Activated T-cell treated with anti-CD3 and anti-CD28 coated beads for 24 hours (primary cell): ENCODE results near the gene TAMALIN.

Experiments
- DNase-seq: peaks from one replicate; pipeline ENCODE4 v3.0.0-alpha.2; 2020; ENCODE audit warnings: low read depth

Gene TAMALIN

GRCh38 chr12:52037248-52037861, 30.6 kb downstream of the TAMALIN start:
- DNase-seq: no peak

DNA sequence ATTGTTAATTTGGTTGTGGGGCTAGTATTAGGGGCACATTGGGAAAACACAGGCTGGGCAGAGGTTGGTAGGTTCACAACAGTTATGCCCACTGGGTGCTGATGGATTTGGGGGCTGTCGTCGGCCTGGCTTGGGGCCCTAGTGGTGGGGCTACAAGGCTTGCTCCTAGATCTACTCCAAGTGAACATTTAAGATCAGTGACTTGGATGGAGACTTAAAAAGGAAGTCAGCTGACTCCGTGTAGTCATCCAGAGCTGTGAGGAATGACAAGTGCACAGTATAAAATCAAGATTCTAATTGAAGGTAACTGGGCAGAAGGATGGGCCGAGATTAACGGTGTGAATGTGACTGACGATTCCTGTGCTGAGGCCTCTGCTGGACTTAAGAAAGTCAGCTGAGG, 31.7 kb downstream of the TAMALIN start:
- no peak for DNase-seq

DNA sequence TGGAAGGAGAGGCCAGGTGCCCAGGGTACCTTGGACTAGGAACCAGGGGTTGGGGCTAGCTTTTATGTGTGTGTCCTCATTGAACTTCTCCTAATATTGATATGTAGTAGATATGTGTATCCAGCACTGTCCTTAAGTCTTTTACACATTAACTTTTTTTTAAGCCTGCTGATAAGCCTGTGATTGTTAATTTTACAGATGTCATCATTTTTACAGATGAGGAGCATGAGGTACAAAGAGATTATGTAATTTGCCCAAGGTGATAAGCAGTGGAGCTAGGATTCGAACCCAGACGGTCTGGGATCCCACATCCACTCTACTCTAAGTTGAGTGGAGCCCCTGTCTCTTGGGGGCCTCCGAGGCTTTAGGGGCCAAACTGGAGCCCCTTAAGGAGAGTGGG, 34.3 kb downstream of the TAMALIN start:
- DNase-seq: no peak

- no peak for DNase-seq
These were observed 35.0 kb downstream of the TAMALIN start for GRCh38 chr12:52041695-52042123.

DNA sequence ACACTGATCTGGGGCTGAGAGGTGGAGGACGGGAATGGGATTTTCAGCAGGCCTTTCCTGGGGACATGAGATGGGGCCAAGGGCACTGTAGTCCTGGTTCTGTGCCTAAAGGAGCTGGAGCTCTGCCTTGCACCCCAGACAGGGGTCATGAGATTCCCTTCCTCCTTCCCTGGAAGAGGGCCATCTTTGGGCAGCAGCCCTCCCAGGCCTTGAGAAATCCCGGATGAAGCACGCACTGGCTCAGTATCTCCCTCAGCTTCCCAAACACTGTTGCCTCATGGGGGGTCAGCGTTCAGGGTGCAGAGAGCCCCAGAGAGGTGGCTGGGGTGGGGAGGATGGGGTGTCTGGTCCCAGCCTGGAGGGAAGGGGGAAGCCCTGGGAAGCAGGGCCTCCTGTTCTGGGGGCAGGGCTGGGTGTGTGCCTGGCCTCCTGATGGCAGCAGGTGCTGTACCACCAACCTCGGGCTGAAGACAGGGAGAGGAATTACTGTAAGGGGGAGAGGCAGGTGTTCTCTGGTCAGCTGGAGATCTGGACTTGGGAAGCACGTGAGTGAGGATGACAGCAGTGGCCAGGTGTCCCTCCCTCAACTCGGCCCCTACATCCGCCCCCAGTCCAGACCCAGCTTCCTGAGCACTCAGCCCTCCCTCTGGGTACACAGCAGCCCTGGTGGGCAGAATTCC, 36.1 kb downstream of the TAMALIN start:
- no peak for DNase-seq

DNA sequence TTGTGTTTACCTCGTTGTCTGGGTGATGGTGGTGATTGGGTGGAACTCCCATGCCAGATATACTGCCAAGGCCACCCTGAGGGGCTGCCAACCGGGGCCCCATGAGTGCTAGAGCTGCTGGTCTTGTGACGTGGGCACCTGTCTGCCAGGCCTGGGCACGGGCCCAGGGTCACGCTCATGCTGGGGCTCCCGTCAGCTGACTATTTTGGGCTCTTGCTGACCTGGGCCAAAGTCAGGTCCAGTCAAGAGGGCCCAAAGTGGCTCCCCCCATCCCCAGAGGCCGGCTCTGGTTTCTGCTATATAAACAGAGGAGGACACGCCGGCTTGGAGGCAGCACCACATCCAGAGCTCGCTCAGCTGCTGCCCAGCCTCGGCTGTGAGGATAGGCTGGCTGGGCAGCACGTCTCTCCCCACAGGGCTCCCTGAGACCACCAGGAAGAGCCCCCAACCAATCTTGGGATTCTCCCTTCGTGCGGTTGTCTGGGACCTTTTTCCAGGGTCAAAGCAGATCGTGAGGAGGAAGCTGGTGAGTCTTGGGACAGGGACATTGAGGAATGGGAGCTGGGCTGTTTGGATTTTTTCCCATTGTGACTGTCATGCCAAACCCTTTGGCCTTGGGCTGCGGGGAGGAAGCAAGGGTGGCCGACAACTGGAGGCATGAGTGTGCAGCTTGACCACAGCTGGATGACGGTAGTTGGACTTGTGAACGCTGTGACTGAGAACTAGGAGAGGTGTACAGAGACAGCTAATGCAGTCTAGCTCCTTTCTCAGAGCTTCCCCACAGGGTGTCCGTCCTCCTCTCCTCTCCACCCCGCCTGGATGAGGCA, 36.9 kb downstream of the TAMALIN start:
- no peak for DNase-seq

DNA sequence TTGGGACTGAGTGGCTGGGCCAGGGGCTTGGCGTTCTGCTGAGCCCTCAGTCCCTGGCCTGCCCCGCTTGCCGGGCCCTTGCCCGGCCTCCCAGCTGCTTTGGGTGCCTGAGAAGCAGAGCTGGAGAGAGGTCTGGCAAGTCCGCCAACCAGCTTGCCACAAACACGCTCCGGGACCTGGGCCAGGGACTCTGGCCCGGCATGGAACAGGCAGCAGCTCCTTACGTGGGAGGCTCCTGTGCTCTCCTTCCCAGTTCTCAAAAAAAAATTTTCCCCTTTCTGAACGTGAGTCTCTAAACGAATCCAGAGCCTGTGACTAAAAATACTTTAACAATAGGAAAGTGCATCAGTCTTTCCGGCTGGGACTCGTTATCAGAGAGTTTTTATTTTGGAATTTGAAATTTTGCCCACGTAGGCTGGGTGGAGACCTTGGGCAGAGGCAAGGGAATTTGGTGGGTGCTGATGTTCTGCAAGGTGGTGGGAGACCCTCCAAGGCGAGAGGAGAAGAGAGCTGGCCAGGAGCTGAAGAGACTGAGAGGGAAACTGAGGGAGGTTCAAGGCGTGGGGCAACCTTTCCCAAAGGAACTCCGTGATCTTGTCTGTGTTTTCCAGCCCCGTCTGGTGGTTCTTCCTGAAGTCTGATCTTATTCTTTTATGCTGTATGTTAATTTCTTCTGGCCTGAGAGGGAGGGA, 37.7 kb downstream of the TAMALIN start:
- no peak for DNase-seq

GRCh38 chr12:52045794-52046199, 39.1 kb downstream of the TAMALIN start:
- DNase-seq: no peak

DNA sequence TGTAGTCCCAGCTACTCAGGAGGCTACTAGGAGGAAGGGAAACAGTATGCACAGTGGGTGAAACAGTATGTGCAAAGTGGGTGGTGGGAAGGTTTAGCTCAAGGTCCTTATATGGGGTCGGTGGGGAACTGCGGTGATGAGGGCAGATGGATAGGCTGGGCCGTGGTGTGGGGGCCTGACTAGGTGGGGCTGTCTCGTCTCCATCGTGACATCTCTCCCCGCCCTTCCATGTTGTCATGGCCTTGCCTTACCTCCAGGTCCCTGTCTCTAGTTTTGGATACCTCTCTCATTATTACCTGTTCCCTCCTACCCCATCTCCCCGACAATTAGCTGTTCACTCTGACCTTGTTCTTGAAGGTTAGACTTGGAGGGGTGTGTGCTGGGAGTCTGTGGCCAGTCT, 40.1 kb downstream of the TAMALIN start:
- DNase-seq: no peak

GRCh38 chr12:52049286-52049685, 42.5 kb downstream of the TAMALIN start:
- no peak for DNase-seq

DNA sequence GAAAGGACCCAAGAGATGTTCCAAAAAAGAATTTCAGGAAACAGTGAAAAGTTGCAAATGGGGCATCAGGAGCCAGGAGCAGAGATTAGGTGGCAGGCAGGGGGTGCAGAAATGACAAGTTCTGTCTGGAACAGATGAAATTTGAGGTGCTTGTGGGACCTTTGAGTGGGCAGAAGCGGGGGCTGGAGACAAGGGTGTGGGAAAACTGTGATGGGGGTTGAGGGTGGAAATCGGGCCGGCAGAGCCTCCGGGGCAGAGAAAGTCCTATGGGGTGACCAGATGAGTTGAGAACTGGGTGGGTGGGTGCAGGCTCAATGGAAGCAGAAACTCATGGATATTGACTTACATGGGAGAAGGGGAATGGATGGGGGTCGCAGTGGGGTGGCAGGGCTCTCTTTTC, 42.9 kb downstream of the TAMALIN start:
- DNase-seq: no peak

DNA sequence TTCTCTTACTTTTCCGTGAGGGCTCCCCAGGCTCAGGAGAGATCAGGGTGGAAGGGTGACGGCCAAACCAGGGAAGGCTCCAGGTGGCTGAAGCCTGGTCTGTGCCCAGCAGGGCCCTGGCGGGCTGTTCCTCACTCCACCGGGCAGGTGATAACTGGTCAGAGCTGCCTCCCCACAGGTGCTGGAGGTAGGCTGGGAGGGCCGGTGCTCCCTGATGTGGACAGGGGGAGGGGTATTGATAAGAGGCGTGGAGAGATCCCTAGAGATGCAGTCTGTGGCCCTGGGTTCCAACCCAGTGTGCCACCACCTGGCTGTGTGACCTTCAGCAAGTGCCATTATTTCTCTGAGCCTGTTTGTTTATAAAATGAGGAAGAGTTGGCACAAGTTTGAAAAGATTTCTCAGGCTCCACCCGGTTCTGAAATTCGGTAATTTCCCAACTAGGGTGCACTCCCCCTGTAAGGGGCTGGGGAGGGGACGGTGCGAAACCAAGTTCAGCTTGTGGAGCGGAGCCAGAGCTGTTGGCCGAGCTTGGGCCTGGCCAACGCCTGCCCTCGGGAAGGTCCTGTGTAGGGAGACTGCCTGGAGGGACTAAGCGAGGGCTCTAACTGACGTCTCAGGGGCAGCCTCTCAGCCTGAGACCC, 43.5 kb downstream of the TAMALIN start:
- no peak for DNase-seq

DNA sequence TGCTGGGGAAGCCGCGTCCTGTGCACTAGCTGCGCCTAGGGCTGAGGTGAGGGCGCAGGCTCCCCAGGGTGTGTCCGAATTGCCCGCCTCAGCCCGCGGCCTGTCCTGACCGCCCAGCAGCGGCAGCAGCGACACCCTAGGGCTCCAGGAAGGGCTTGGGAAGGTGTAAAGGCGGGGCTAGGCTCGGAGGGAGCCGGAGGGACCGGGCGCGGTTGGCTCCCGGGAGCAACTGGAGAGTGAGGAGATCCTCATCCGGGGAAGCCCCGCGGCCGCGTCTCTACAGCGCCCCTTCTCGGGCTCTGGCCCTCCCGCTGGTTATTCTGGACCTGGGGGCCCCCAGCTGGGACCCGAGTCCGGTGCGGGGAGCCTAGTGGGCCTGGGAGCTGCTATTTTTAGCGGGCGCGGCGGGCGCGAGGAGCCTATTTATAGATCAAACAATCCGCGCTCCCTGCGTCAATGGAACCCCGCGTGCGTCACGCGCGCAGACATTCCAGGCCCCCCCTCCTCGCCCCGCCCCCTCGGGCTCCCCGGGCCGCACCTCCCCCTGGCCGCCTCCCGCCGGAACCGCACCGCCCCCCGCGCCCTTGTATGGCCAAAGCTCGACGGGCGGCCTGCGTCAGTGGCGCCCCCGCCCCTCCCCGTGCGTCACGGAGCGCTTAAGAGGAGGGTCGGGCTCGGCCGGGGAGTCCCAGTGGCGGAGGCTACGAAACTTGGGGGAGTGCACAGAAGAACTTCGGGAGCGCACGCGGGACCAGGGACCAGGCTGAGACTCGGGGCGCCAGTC, 44.2 kb downstream of the TAMALIN start, which contains the start of gene NR4A1:
TSS of gene NR4A1 (plus strand) at position 685 of the 784 bp plus-strand sequence. CDS start 2,887 bp downstream, outside the sequence.
- peak; percentile 98 for DNase-seq

- no peak for DNase-seq
These were observed 45.9 kb downstream of the TAMALIN start for GRCh38 chr12:52052468-52053186.

DNA sequence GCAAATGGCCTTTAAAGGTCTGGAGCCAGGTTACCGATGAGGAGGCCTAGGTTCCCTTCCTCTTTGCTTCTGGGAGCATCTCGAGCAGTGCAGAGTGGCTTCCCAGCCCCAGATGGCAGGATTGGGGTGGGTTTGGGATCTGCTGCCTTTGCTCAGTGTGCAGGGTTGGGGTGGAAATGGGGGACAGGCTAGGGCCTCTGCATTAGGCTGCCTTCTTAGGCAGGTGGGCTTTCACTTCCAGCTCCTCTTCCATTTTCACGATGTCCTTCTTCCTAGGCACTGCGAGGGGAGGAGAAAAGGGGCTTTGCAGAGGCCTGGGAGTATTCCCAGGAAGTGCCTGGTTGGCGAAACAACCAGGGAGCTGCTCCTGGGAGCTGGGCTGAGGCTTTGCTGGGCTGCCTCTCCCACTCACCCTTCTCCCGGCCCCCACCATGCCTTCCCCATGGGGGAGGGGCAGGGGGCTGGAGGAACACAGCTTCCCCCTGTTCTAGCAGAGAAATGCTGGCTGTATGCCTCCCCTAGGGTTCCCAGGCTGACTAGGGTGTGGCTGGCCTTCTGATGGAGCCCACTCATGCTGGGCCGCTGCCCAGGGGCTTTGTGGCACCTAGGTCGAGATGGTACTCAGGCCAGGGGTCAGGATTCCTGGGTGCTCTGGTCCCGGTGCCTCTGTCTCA, 46.9 kb downstream of the TAMALIN start:
- DNase-seq: no peak

DNA sequence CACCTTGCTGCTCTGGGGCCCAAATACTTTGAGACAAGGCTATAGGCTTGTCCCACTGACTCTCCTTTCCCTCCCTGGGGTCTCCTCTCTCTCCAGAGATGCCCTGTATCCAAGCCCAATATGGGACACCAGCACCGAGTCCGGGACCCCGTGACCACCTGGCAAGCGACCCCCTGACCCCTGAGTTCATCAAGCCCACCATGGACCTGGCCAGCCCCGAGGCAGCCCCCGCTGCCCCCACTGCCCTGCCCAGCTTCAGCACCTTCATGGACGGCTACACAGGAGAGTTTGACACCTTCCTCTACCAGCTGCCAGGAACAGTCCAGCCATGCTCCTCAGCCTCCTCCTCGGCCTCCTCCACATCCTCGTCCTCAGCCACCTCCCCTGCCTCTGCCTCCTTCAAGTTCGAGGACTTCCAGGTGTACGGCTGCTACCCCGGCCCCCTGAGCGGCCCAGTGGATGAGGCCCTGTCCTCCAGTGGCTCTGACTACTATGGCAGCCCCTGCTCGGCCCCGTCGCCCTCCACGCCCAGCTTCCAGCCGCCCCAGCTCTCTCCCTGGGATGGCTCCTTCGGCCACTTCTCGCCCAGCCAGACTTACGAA, 47.6 kb downstream of the TAMALIN start:
- DNase-seq: no peak

DNA sequence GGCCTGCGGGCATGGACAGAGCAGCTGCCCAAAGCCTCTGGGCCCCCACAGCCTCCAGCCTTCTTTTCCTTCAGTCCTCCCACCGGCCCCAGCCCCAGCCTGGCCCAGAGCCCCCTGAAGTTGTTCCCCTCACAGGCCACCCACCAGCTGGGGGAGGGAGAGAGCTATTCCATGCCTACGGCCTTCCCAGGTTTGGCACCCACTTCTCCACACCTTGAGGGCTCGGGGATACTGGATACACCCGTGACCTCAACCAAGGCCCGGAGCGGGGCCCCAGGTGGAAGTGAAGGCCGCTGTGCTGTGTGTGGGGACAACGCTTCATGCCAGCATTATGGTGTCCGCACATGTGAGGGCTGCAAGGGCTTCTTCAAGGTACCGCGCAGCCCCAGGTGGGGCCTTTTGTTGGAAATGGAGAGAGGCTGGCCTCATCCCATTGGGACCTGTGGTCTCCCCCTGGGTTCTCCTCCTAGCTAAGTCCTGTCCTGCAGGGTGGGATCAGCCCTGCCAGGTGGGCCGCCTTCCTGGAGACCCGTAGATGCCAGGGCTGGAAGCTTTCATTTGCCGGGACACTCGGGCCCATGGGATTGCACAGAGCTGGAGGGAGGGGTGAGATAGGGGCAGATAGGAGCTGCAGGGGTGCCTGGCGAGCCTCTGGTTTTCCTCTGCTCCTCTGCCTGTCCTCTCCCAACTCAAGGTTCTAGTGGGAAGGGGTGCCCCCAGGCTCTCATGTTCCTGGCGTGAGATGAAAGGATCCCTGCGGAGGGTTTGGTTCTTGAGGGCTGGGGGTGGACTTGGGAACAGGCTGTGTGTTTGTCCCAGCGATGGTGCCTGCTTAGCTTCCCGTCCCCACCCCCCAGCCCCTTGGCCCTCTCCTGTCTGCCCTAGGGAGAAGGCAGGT, 48.3 kb downstream of the TAMALIN start:
- DNase-seq: no peak
